OCI-LY1 (cell line): Measurements from ENCODE around the gene CAB39.

ENCODE experiments used
- H2AFZ ChIP-seq: fragments of 200-600 bp; sonication (generic), shearing (Covaris generic); 2 replicates; pipeline ENCODE4 v1.6.0; 2014; ENCODE audit warnings: antibody characterized with exemption, mild to moderate bottlenecking, low read length
- H3F3A ChIP-seq: fragments of 200-600 bp; sonication (generic), shearing (Covaris generic); 2 replicates; pipeline ENCODE4 v1.6.0; 2014; ENCODE audit warnings: mild to moderate bottlenecking, antibody characterized with exemption, low read length, moderate library complexity; ENCODE audit not compliant: insufficient read depth
- H3K27ac ChIP-seq: fragments of 200-600 bp; sonication (generic); 2 replicates; pipeline ENCODE4 v1.5.1; 2014; ENCODE audit warnings: low read length, mixed run types, mild to moderate bottlenecking, low read depth; ENCODE audit not compliant: poor library complexity, severe bottlenecking
- H3K27me3 ChIP-seq: fragments of 200-600 bp; sonication (generic); 2 replicates; pipeline ENCODE4 v1.6.0; 2014; ENCODE audit warnings: antibody characterized with exemption, mild to moderate bottlenecking, low read length, moderate library complexity; ENCODE audit not compliant: insufficient read depth
- H3K36me3 ChIP-seq: fragments of 200-600 bp; sonication (generic); 2 replicates; pipeline ENCODE4 v1.6.1; 2014; ENCODE audit warnings: mild to moderate bottlenecking, antibody characterized with exemption, low read length, moderate library complexity, mixed read lengths; ENCODE audit not compliant: insufficient read depth
- H3K4me1 ChIP-seq: fragments of 200-600 bp; sonication (generic); 2 replicates; pipeline ENCODE4 v1.5.1; 2014; ENCODE audit warnings: mild to moderate bottlenecking, low read length, moderate library complexity; ENCODE audit not compliant: insufficient read depth, severe bottlenecking
- H3K4me2 ChIP-seq: fragments of 200-600 bp; sonication (generic), shearing (Covaris generic); 2 replicates; pipeline ENCODE4 v1.6.1; 2014; ENCODE audit warnings: low read length
- H3K4me3 ChIP-seq: fragments of 200-600 bp; sonication (generic); 2 replicates; pipeline ENCODE4 v1.5.1; 2014; ENCODE audit warnings: low read length, low read depth, mild to moderate bottlenecking, mixed read lengths; ENCODE audit not compliant: poor library complexity, severe bottlenecking
- H3K79me2 ChIP-seq: fragments of 200-600 bp; shearing (Covaris generic); 2 replicates; pipeline ENCODE4 v1.6.1; 2016; ENCODE audit warnings: mixed run types, low read length, mixed read lengths; ENCODE audit not compliant: insufficient read depth
- H3K9ac ChIP-seq: fragments of 200-600 bp; sonication (generic), shearing (Covaris generic); 2 replicates; pipeline ENCODE4 v1.6.1; 2014; ENCODE audit warnings: mild to moderate bottlenecking, low read length, mixed read lengths
- H3K9me2 ChIP-seq: fragments of 200-600 bp; sonication (generic), shearing (Covaris generic); 2 replicates; pipeline ENCODE4 v1.6.1; 2014; ENCODE audit warnings: low read depth, mild to moderate bottlenecking, low read length, mixed read lengths
- H3K9me3 ChIP-seq: fragments of 200-600 bp; shearing (Covaris generic); 2 replicates; pipeline ENCODE4 v1.6.1; 2014; ENCODE audit warnings: low read length, mixed read lengths
- H4K20me1 ChIP-seq: fragments of 200-600 bp; sonication (generic), shearing (Covaris generic); 2 replicates; pipeline ENCODE4 v1.6.0; 2016; ENCODE audit warnings: mild to moderate bottlenecking, low read length; ENCODE audit not compliant: insufficient read depth
- CTCF ChIP-seq: fragments of 200-600 bp; sonication (generic), shearing (Covaris generic); IDR thresholded peaks from 2 replicates; pipeline ENCODE4 v1.5.1; 2017; ENCODE audit warnings: mild to moderate bottlenecking, antibody characterized with exemption, low read length, moderate library complexity, mixed read lengths
- EZH2 ChIP-seq: fragments of 200-600 bp; sonication (generic), shearing (Covaris generic); IDR thresholded peaks from 2 replicates; pipeline ENCODE4 v1.8.0; 2017; ENCODE audit warnings: borderline replicate concordance, mixed run types, mild to moderate bottlenecking, antibody characterized with exemption, low read length, moderate library complexity, mixed read lengths

Gene CAB39

GRCh38 chr2:230788554-230789175 is 76.0 kb downstream of the CAB39 start:
- Histone ChIP-seq H3K9me3 (peaks cover 47% of the 10 kb centered on the region), H3K4me3 (no peak overlapping the region)

GRCh38 chr2:230790981-230791380 is 78.3 kb downstream of the CAB39 start:
- H3K4me1 ChIP-seq: no peaks in the 10 kb centered on the region
- H4K20me1 ChIP-seq: no peaks in the 10 kb centered on the region
- no peaks in the 10 kb centered on the region for H3K9me2 ChIP-seq
- no peaks in the 10 kb centered on the region for H3K27me3 ChIP-seq
- no peak overlapping the region for H3K9ac ChIP-seq
- peaks cover 93% of the 10 kb centered on the region for H3K36me3 ChIP-seq
- no peak overlapping the region for H3K4me2 ChIP-seq
- H3K4me3 ChIP-seq: no peak overlapping the region
- peaks cover 42% of the 10 kb centered on the region for H3K9me3 ChIP-seq
- 0 out of 2 replicates have a peak, but pooled peaks cover 5% of the 10 kb centered on the region for H3K79me2 ChIP-seq
- no peak overlapping the region for H3K27ac ChIP-seq
- H2AFZ ChIP-seq: no peak overlapping the region
- TF ChIP-seq EZH2: no peak
- no peak for TF ChIP-seq CTCF
- H3F3A ChIP-seq: no peaks in the 10 kb centered on the region

More at GRCh38 chr2:230788554-230789175, 76.0 kb downstream of the CAB39 start:
- TF ChIP-seq CTCF (no peak), EZH2 (no peak)
- Histone ChIP-seq H3K79me2 (0 out of 2 replicates have a peak, but pooled peaks cover 5% of the 10 kb centered on the region), H3K9me2 (no peaks in the 10 kb centered on the region), H3K27me3 (no peaks in the 10 kb centered on the region), H3K4me1 (no peaks in the 10 kb centered on the region), H3K36me3 (peaks cover 94% of the 10 kb centered on the region), H4K20me1 (no peaks in the 10 kb centered on the region), H3K27ac (no peak overlapping the region), H3K9ac (no peak overlapping the region), H3F3A (no peaks in the 10 kb centered on the region), H2AFZ (no peak overlapping the region), H3K4me2 (no peak overlapping the region)

GRCh38 chr2:230793572-230794359 is 81.1 kb downstream of the CAB39 start:
- Histone ChIP-seq H3K4me3 (no peak overlapping the region), H3K36me3 (peaks cover 78% of the 10 kb centered on the region)

More at GRCh38 chr2:230793572-230794359, 81.1 kb downstream of the CAB39 start:
- Histone ChIP-seq H3K9me2 (no peaks in the 10 kb centered on the region), H2AFZ (no peak overlapping the region), H3K79me2 (no peaks in the 10 kb centered on the region), H3K9ac (no peak overlapping the region), H3K9me3 (peaks cover 20% of the 10 kb centered on the region), H3K27ac (no peak overlapping the region), H4K20me1 (no peaks in the 10 kb centered on the region), H3K27me3 (no peaks in the 10 kb centered on the region), H3K4me2 (no peak overlapping the region), H3F3A (0 out of 2 replicates have a peak, but pooled peaks cover 7% of the 10 kb centered on the region), H3K4me1 (peaks cover 26% of the 10 kb centered on the region)
- TF ChIP-seq CTCF (no peak), EZH2 (no peak)
